Dendritic cell treated with granulocyte-macrophage colony-stimulating factor and Interleukin-4, amounts not matched to agents 40 ng/mL and 50 ng/mL, for 4 days (primary cell): Measurements from ENCODE around the gene FTCD.

Experiments used
- H3K27ac Mint-ChIP-seq: one replicate; pipeline ENCODE4 v1.8.0; 2022; ENCODE audit warnings: mild to moderate bottlenecking, mixed read lengths
- H3K27me3 Mint-ChIP-seq: one replicate; pipeline ENCODE4 v1.8.0; 2022; ENCODE audit warnings: mild to moderate bottlenecking, mixed read lengths
- H3K36me3 Mint-ChIP-seq: one replicate; pipeline ENCODE4 v1.8.0; 2022; ENCODE audit warnings: low read depth, mixed read lengths
- H3K4me1 Mint-ChIP-seq: one replicate; pipeline ENCODE4 v1.8.0; 2022; ENCODE audit warnings: low read depth, mixed read lengths
- H3K4me3 Mint-ChIP-seq: one replicate; pipeline ENCODE4 v1.8.0; 2022; ENCODE audit warnings: mild to moderate bottlenecking, moderate library complexity, mixed read lengths
- H3K9me3 Mint-ChIP-seq: one replicate; pipeline ENCODE4 v1.8.0; 2022; ENCODE audit warnings: mixed read lengths
- intact Hi-C: fragments of 100-400 bp; cut with micrococcal nuclease; formaldehyde crosslinking; loops from one replicate; pipeline ENCODE4 v1.15.0; 2022

FTCD gene

DNA sequence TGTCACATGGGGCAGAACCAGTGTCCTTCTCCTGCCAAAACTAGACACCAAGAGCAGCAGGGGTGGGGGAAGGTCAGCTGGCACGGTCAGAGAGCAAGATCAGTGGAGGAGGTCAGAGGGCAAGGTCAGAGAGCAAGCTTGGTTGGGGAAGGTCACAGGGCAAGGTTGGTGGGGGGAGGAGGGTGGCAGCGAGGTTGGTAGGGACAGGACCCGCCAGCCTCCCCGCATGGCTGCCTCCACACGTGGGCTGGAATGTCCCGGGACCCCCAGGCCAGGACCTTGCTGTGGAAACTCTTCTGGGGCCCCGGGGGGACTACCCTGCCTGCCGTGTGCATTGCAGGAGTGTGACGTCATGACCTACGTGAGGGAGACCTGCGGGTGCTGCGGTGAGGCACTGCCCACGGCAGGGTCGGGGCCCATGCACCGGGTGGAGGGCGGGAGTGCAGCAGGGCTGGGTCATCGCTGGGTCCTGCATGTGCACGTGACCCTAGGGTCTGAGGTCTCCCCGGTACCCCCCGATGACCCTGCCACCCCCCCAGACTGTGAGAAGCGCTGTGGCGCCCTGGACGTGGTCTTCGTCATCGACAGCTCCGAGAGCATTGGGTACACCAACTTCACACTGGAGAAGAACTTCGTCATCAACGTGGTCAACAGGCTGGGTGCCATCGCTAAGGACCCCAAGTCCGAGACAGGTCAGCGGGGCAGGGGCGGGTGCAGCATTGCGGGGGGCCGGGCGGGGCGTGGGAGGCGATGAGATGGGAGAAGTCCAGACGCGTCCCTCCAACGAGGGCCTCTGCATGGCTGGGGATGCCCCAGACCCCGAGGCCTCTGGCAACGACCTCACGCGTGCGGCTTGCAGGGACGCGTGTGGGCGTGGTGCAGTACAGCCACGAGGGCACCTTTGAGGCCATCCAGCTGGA lies 30.2 kb downstream of the FTCD start:
- intact Hi-C loops = no loop called here
- Mint-ChIP-seq H3K4me3 (no peak overlapping the region), H3K27me3 (no peaks in the 10 kb centered on the region), H3K27ac (no peak overlapping the region), H3K4me1 (no peaks in the 10 kb centered on the region), H3K9me3 (no peaks in the 10 kb centered on the region), H3K36me3 (no peaks in the 10 kb centered on the region)

- Mint-ChIP-seq H3K27ac (no peak overlapping the region), H3K36me3 (no peaks in the 10 kb centered on the region), H3K9me3 (no peaks in the 10 kb centered on the region), H3K4me3 (no peak overlapping the region), H3K4me1 (no peaks in the 10 kb centered on the region), H3K27me3 (no peaks in the 10 kb centered on the region)
- intact Hi-C loops = no loop called here
Measured at GRCh38 chr21:46124083-46124925, 31.1 kb downstream of the FTCD start.

DNA sequence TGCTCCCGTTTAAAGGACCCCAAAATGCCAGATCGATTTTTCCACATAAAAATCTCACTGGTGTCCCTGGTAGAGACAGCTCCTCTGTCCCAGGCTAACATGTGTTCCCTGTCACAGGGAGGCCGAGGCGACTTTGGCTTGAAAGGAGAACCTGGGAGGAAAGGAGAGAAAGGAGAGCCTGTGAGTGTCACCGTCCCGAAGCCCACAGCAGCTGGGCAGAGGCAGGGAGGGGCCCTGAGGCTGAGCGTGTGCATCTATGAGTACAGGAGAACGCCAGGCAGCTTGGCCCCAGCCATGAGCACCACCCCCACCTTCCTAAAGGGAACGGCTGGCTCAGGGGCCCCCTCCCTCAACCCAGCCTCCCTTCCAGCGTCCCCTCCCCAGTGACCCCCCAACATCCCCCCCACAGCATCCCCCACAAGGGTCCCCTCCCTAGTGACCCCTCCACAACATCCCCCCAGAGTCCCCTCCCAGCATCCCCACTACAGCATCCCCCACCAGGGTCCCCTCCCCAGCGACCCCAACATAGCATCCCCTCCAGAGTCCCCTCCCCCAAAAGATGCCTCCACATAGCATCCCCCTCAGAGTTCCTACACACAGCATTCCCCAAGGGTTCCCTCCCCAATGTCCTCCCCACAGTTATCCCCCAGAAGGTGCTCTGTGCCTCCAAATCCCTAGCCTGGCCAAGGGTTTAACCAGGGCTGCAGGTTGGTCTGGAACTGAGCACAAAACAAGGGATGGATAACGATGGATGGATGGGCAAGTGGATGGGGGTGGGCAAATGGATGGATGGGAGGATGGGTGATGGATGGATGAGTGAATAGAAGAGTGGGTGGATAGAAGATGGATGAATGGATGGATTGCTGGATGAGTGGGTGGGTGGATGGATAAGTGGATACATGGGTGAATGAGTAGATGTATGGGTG lies 32.4 kb downstream of the FTCD start:
- no peaks in the 10 kb centered on the region for H3K9me3 Mint-ChIP-seq
- intact Hi-C loops = no loop called here
- H3K4me1 Mint-ChIP-seq = no peaks in the 10 kb centered on the region
- no peaks in the 10 kb centered on the region for H3K27me3 Mint-ChIP-seq
- no peaks in the 10 kb centered on the region for H3K36me3 Mint-ChIP-seq
- no peak overlapping the region for H3K27ac Mint-ChIP-seq
- H3K4me3 Mint-ChIP-seq = no peak overlapping the region

GRCh38 chr21:46122237-46122671 lies 33.1 kb downstream of the FTCD start:
- no peak overlapping the region for H3K4me3 Mint-ChIP-seq
- no peaks in the 10 kb centered on the region for H3K36me3 Mint-ChIP-seq
- no peaks in the 10 kb centered on the region for H3K4me1 Mint-ChIP-seq
- no peaks in the 10 kb centered on the region for H3K9me3 Mint-ChIP-seq
- H3K27me3 Mint-ChIP-seq = no peaks in the 10 kb centered on the region
- intact Hi-C loops = no loop called here
- H3K27ac Mint-ChIP-seq = no peak overlapping the region

- H3K27ac Mint-ChIP-seq = no peak overlapping the region
- no peaks in the 10 kb centered on the region for H3K36me3 Mint-ChIP-seq
- intact Hi-C loops = no loop called here
- no peaks in the 10 kb centered on the region for H3K27me3 Mint-ChIP-seq
- no peaks in the 10 kb centered on the region for H3K4me1 Mint-ChIP-seq
- no peak overlapping the region for H3K4me3 Mint-ChIP-seq
- H3K9me3 Mint-ChIP-seq = no peaks in the 10 kb centered on the region
Measured at GRCh38 chr21:46121286-46122221, 33.8 kb downstream of the FTCD start.

- H3K27me3 Mint-ChIP-seq = peaks cover 2% of the 10 kb centered on the region
- intact Hi-C loops = no loop called here
- H3K4me1 Mint-ChIP-seq = no peaks in the 10 kb centered on the region
- H3K27ac Mint-ChIP-seq = no peak overlapping the region
- no peaks in the 10 kb centered on the region for H3K36me3 Mint-ChIP-seq
- no peaks in the 10 kb centered on the region for H3K9me3 Mint-ChIP-seq
- no peak overlapping the region for H3K4me3 Mint-ChIP-seq
Measured at GRCh38 chr21:46120301-46121285, 34.8 kb downstream of the FTCD start.

DNA sequence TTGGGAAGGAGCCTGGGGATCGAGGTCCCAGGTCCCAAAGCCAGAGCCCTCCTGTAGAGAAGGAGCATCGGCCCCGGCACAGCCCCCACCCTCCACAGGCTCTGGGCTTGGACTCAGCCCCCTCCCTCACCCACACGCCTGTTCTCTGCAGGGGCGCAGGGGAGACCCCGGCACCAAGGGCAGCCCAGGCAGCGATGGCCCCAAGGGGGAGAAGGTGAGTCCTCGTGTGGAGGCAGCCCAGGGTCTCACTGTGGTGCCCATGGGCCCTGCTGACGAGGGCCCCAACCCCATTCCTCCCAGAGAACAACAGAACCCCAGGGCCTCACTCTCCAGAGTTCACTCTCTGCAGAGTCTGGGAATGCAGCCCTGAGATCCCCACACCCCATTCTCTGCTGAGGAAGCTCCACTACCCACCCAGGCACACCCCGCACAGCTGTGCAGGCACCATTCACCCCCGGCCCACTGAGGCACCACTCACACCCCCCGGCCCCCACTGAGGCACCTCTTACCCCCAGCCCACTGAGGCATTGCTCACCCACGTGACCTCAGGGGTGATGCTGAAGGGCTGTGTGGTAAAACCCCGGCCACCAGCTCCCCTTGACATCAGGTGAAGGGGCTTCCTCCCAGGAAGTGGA lies 35.6 kb downstream of the FTCD start:
- H3K4me1 Mint-ChIP-seq = no peaks in the 10 kb centered on the region
- no peaks in the 10 kb centered on the region for H3K9me3 Mint-ChIP-seq
- intact Hi-C loops = no loop called here
- H3K36me3 Mint-ChIP-seq = no peaks in the 10 kb centered on the region
- H3K4me3 Mint-ChIP-seq = no peak overlapping the region
- peaks cover 2% of the 10 kb centered on the region for H3K27me3 Mint-ChIP-seq
- no peak overlapping the region for H3K27ac Mint-ChIP-seq

- Mint-ChIP-seq H3K9me3 (no peaks in the 10 kb centered on the region), H3K27me3 (peaks cover 2% of the 10 kb centered on the region), H3K36me3 (no peaks in the 10 kb centered on the region), H3K27ac (no peak overlapping the region), H3K4me3 (no peak overlapping the region), H3K4me1 (no peaks in the 10 kb centered on the region)
- intact Hi-C loops = no loop called here
Measured at GRCh38 chr21:46119144-46119636, 36.2 kb downstream of the FTCD start.

GRCh38 chr21:46118316-46119143 lies 36.8 kb downstream of the FTCD start:
- H3K27ac Mint-ChIP-seq = no peak overlapping the region
- no peaks in the 10 kb centered on the region for H3K36me3 Mint-ChIP-seq
- H3K9me3 Mint-ChIP-seq = no peaks in the 10 kb centered on the region
- no peak overlapping the region for H3K4me3 Mint-ChIP-seq
- peaks cover 2% of the 10 kb centered on the region for H3K27me3 Mint-ChIP-seq
- intact Hi-C loops = no loop called here
- H3K4me1 Mint-ChIP-seq = no peaks in the 10 kb centered on the region

- no peaks in the 10 kb centered on the region for H3K36me3 Mint-ChIP-seq
- H3K4me1 Mint-ChIP-seq = no peaks in the 10 kb centered on the region
- intact Hi-C loops = no loop called here
- H3K27ac Mint-ChIP-seq = no peak overlapping the region
- no peaks in the 10 kb centered on the region for H3K9me3 Mint-ChIP-seq
- H3K27me3 Mint-ChIP-seq = peaks cover 2% of the 10 kb centered on the region
- H3K4me3 Mint-ChIP-seq = no peak overlapping the region
Measured at GRCh38 chr21:46117586-46118315, 37.6 kb downstream of the FTCD start.
